OCI-LY7 (cell line): ENCODE data around the gene UGT1A9. TPM values are rescaled to one million over a fixed set of nuclear protein-coding genes. Genes with fewer than 3 reads are reported as not detected.

Experiments used
- BruUV-seq: library from RNA; stranded (reverse); fragments of 400-500 nt; replicated peaks from 2 replicates; lab custom pipeline; 2021; lab: Mats Ljungman, UMichigan
- CTCF ChIA-PET: fragments of 300-600 bp; sonication (Branson Sonifier 250); formaldehyde crosslinking; loops from one replicate; lab custom pipeline; 2022; ENCODE audit warnings: antibody characterized with exemption; ENCODE audit not compliant: unreplicated experiment; lab: Charles Lee
- POLR2A ChIA-PET: fragments of 300-600 bp; sonication (Branson Sonifier 250); formaldehyde crosslinking; loops from one replicate; lab custom pipeline; 2022; ENCODE audit warnings: antibody characterized with exemption; lab: Charles Lee
- DNase-seq: peaks from one replicate; pipeline ENCODE4 v3.0.0-alpha.2; 2015; ENCODE audit warnings: low spot score
- H2AFZ ChIP-seq: fragments of 200-600 bp; sonication (generic), shearing (Covaris generic); 2 replicates; pipeline ENCODE4 v1.6.1; 2014; ENCODE audit warnings: mild to moderate bottlenecking, antibody characterized with exemption, low read length, moderate library complexity
- H3K27ac ChIP-seq: fragments of 200-600 bp; sonication (generic); 2 replicates; pipeline ENCODE4 v1.5.1; 2014; ENCODE audit warnings: mixed run types, low read depth, mild to moderate bottlenecking, moderate library complexity, low read length, inconsistent platforms; ENCODE audit not compliant: poor library complexity, severe bottlenecking
- H3K36me3 ChIP-seq: fragments of 200-600 bp; sonication (generic); 2 replicates; pipeline ENCODE4 v1.6.1; 2014; ENCODE audit warnings: mild to moderate bottlenecking, antibody characterized with exemption, low read length, moderate library complexity, mixed read lengths; ENCODE audit not compliant: insufficient read depth
- H3K4me1 ChIP-seq: fragments of 200-600 bp; sonication (generic); 2 replicates; pipeline ENCODE4 v1.5.1; 2014; ENCODE audit warnings: mild to moderate bottlenecking, low read length; ENCODE audit not compliant: insufficient read depth, poor library complexity, severe bottlenecking
- H3K4me2 ChIP-seq: fragments of 200-600 bp; sonication (generic); 2 replicates; pipeline ENCODE4 v1.6.1; 2014; ENCODE audit warnings: mild to moderate bottlenecking, low read length
- H3K4me3 ChIP-seq: fragments of 200-600 bp; sonication (generic); 2 replicates; pipeline ENCODE4 v1.5.1; 2014; ENCODE audit warnings: mild to moderate bottlenecking, low read depth, low read length; ENCODE audit not compliant: poor library complexity, severe bottlenecking
- H3K79me2 ChIP-seq: fragments of 200-600 bp; sonication (generic); 2 replicates; pipeline ENCODE4 v1.6.1; 2016; ENCODE audit warnings: low read depth, mild to moderate bottlenecking, low read length, moderate library complexity, mixed read lengths; ENCODE audit not compliant: insufficient read depth
- H3K9me2 ChIP-seq: fragments of 200-600 bp; sonication (generic); 2 replicates; pipeline ENCODE4 v1.6.1; 2016; ENCODE audit warnings: mild to moderate bottlenecking, low read length, mixed read lengths; ENCODE audit not compliant: insufficient read depth
- H3K9me3 ChIP-seq: fragments of 200-600 bp; sonication (generic); 2 replicates; pipeline ENCODE4 v1.6.1; 2014; ENCODE audit warnings: mild to moderate bottlenecking, mixed run types, low read length, mixed read lengths
- H4K20me1 ChIP-seq: fragments of 200-600 bp; sonication (generic); 2 replicates; pipeline ENCODE4 v1.6.1; 2014; ENCODE audit warnings: mild to moderate bottlenecking, antibody characterized with exemption, low read length, moderate library complexity, mixed read lengths; ENCODE audit not compliant: insufficient read depth
- EZH2phosphoT487 ChIP-seq: fragments of 200-600 bp; sonication (generic); IDR thresholded peaks from 2 replicates; pipeline ENCODE4 v1.6.1; 2018; ENCODE audit warnings: low read depth, borderline replicate concordance, mild to moderate bottlenecking, mixed run types, antibody characterized with exemption, low read length, moderate library complexity, mixed read lengths
- intact Hi-C: fragments of 100-400 bp; cut with micrococcal nuclease; formaldehyde crosslinking; loops from one replicate; pipeline ENCODE4 v1.10.0; 2022; ENCODE audit not compliant: unreplicated experiment
- total RNA-seq, 2 experiments: library from RNA; depleted of rRNA in 1 of 2; stranded (reverse); fragments of >200 nt in 1 of 2; shearing (Covaris generic) in 1 of 2; gene quantifications; 2 replicates each; pipeline ENCODE4 v1.2.3, GENCODE V29; 2014 to 2022
- TF ChIP-seq, protein P1 (sequence below): fragments of 200-600 bp; sonication (generic); conservative IDR thresholded peaks from 2 replicates; pipeline ENCODE4 v1.5.1; 2014; ENCODE audit warnings: mild to moderate bottlenecking, antibody characterized with exemption, low read length, moderate library complexity, mixed read lengths

UGT1A9 gene
- total RNA-seq, 2 experiments from 2014 or later = not detected

DNA sequence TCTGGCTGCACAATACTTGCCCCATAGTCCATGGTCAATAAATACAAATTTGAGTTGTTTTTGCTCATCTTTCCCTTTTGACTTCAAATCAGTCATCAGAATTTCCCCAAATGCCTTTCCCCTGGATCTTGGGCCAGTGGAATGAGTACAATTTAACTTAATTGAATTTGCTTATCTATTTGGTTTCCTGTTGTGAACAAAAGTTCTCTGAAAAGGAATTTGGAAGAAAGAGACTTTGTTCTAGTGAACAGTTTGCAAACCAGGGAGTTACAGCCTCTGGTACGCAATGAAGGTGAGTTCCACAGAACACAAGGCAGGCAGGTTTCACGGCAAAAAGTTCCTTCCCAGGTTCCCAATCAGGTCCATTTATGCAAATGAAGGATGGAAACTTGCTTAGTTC lies 87.2 kb downstream of the UGT1A9 start:
- TF ChIP-seq, protein P1, sequence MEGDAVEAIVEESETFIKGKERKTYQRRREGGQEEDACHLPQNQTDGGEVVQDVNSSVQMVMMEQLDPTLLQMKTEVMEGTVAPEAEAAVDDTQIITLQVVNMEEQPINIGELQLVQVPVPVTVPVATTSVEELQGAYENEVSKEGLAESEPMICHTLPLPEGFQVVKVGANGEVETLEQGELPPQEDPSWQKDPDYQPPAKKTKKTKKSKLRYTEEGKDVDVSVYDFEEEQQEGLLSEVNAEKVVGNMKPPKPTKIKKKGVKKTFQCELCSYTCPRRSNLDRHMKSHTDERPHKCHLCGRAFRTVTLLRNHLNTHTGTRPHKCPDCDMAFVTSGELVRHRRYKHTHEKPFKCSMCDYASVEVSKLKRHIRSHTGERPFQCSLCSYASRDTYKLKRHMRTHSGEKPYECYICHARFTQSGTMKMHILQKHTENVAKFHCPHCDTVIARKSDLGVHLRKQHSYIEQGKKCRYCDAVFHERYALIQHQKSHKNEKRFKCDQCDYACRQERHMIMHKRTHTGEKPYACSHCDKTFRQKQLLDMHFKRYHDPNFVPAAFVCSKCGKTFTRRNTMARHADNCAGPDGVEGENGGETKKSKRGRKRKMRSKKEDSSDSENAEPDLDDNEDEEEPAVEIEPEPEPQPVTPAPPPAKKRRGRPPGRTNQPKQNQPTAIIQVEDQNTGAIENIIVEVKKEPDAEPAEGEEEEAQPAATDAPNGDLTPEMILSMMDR = no peak
- no peak for TF ChIP-seq EZH2phosphoT487
- no TSS peak for BruUV-seq
- Histone ChIP-seq H2AFZ (no peak overlapping the region), H3K9me2 (no peaks in the 10 kb centered on the region; the same call in 1 of the 2 replicates), H3K27ac (no peak overlapping the region), H3K36me3 (no peaks in the 10 kb centered on the region), H3K4me3 (no peak overlapping the region), H3K4me2 (no peak overlapping the region), H4K20me1 (no peaks in the 10 kb centered on the region), H3K79me2 (no peaks in the 10 kb centered on the region), H3K4me1 (no peaks in the 10 kb centered on the region), H3K9me3 (no peaks in the 10 kb centered on the region)
- ChIA-PET CTCF (interaction anchor here (0.5 kb wide), 1 partner anchor 161 kb away, joined by 4 read pairs; no protein-coding TSS in a partner anchor), POLR2A (no interaction called here)
- DNase-seq = no peak
- intact Hi-C loops = no loop called here

DNA sequence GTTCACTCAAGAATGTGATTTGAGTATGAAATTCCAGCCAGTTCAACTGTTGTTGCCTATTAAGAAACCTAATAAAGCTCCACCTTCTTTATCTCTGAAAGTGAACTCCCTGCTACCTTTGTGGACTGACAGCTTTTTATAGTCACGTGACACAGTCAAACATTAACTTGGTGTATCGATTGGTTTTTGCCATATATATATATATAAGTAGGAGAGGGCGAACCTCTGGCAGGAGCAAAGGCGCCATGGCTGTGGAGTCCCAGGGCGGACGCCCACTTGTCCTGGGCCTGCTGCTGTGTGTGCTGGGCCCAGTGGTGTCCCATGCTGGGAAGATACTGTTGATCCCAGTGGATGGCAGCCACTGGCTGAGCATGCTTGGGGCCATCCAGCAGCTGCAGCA lies 88.3 kb downstream of the UGT1A9 start, which contains the start of gene UGT1A1:
Gene UGT1A1, plus strand, starts transcription at position 228 of the 400 bp plus-strand sequence. Its CDS starts 18 bp downstream, at position 246.
- H3K4me3 ChIP-seq = no peak within 1 kb of the TSS
- TF ChIP-seq, protein P1 = no peak
- TF ChIP-seq EZH2phosphoT487 = no peak
- no TSS peak for BruUV-seq
- DNase-seq = no peak
- no peak within 1 kb of the TSS for H3K27ac ChIP-seq
- POLR2A ChIA-PET = no interaction called here
- no peaks in the 10 kb centered on the region for H4K20me1 ChIP-seq
- CTCF ChIA-PET = no interaction called here
- intact Hi-C loops = no loop called here
- no peaks in the 10 kb centered on the region for H3K79me2 ChIP-seq
- no peaks in the 10 kb centered on the region; the same call in 1 of the 2 replicates for H3K9me2 ChIP-seq
- no peaks in the 10 kb centered on the region for H3K4me1 ChIP-seq
- no peaks in the 10 kb centered on the region for H3K36me3 ChIP-seq
- H2AFZ ChIP-seq = no peak within 1 kb of the TSS
- no peak within 1 kb of the TSS for H3K4me2 ChIP-seq
- no peaks in the 10 kb centered on the region for H3K9me3 ChIP-seq

DNA sequence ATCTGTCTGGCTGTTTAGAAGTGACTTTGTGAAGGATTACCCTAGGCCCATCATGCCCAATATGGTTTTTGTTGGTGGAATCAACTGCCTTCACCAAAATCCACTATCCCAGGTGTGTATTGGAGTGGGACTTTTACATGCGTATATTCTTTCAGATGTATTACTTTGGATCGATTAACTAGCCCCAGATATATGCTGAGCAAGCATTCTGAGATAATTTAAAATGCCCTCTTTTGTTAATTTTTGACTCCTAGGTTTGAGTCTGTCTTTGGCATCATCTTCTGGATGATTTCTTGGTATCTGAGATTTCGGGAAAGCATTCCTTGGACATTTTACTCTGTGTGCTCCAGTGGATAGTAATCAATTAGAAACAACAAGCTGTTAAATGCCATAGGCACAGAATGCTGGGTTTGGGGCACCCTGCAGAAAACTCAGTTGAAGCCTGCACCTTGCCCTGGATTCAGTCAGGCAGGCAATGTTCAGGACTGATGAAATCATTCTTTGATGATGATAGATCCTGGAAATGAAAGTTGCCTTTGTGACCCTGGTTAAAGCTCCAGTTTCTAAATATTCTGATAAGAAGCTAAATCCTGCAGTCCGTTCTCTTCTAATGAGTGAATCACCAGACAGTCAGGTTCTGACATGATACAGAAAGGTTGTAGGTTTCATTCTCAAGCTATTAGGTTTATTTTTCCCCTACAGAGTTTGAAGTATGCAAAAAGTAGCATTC lies 89.5 kb downstream of the UGT1A9 start:
- BruUV-seq = no TSS peak
- no peaks in the 10 kb centered on the region; the same call in 1 of the 2 replicates for H3K9me2 ChIP-seq
- CTCF ChIA-PET = no interaction called here

More for the DNA sequence above, 89.5 kb downstream of the UGT1A9 start:
- no peak for DNase-seq
- H3K4me1 ChIP-seq = no peaks in the 10 kb centered on the region
- no peaks in the 10 kb centered on the region for H4K20me1 ChIP-seq
- no peak overlapping the region for H3K27ac ChIP-seq
- TF ChIP-seq, protein P1 = no peak
- no peak overlapping the region for H3K4me2 ChIP-seq
- no peaks in the 10 kb centered on the region for H3K9me3 ChIP-seq
- intact Hi-C loops = no loop called here
- POLR2A ChIA-PET = interaction anchor here (0.5 kb wide), 1 partner anchor 267 kb away, joined by 3 read pairs; no protein-coding TSS in a partner anchor
- no peaks in the 10 kb centered on the region for H3K79me2 ChIP-seq
- no peak overlapping the region for H3K4me3 ChIP-seq
- no peaks in the 10 kb centered on the region for H3K36me3 ChIP-seq
- H2AFZ ChIP-seq = no peak overlapping the region
